Raji (cell line): ENCODE results near the gene ASCL4.

ENCODE experiments used
- POLR2A ChIP-seq: IDR thresholded peaks from 2 replicates; pipeline ENCODE4 v1.6.1; 2011; ENCODE audit warnings: low read depth, low read length, control low read depth; ENCODE audit not compliant: insufficient read depth

The ASCL4 gene

DNA sequence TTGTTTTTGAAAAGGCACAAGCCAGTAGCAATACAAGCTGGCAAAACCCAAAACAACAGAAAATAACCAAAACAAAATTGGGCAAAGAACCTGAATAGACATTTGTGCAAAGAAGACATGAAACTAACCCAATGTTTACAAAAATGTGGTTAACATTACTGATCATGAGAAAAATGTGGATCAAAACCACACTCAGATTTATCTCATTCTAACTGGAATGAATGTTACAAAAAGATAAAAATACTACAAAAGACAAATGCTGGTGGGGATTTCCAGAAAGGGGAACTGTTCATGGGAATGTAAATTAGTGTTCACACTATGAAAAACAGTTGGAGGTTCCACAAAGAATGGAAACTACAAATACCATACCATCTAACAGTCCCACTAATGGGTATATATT is 26.6 kb downstream of the ASCL4 start:
- no peak for TF ChIP-seq POLR2A

- TF ChIP-seq POLR2A = no peak
Measured at GRCh38 chr12:107803092-107803491, 28.6 kb downstream of the ASCL4 start.

- no peak for TF ChIP-seq POLR2A
Measured at GRCh38 chr12:107805488-107806180, 31.1 kb downstream of the ASCL4 start.

GRCh38 chr12:107807471-107808150 is 33.1 kb downstream of the ASCL4 start:
- no peak for TF ChIP-seq POLR2A

DNA sequence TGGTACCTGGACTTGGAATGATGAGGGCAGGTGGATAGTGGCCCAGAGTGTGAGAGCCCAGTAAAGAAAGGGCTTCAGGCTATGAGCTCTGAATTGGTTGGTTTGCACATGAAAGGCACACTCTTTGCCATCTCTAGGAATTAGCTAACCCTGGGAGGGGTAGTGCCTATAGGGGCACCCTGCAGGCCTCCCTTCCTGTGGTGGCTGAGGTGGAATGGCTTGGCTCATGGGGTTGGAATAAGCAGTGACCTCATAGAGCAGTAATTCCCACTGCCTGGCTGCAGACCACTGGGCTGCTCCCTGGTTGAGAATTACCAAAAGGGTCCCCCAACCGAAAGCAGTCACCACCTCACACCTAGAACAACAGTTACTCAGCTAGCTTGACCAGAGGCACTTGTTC is 42.7 kb downstream of the ASCL4 start:
- no peak for TF ChIP-seq POLR2A

GRCh38 chr12:107818984-107819383 is 44.5 kb downstream of the ASCL4 start:
- no peak for TF ChIP-seq POLR2A

DNA sequence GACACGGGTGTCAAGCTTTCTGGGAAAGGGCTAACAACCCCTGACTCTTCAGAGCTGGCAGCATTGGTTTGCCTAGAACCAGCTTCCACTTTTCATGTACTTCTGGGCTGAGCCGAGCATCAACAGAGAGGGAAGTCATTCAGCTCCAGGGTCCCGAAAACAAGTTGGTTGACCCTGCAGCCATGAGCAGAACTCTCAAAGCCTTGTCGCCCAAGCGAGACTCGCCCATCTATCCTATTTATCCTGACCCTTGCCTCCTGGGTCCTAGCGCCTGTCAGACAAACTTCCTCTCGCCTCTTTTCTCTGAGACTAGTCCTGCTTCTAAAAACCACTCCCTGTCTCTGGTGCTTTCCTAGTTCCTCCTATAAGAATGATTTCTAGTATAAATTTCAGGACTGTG is 47.9 kb downstream of the ASCL4 start:
- TF ChIP-seq POLR2A = no peak
